ENCODE measurements around the gene IMPG2. TPM values are rescaled to one million over a fixed set of nuclear protein-coding genes. Genes with fewer than 3 reads are reported as not detected.
A peak's percentile ranks its signal among the peaks of the same experiment; 100 is the strongest.

The IMPG2 gene
- total RNA-seq, 2 experiments from 2014 or later, result 0.05 to 0.07 TPM

GRCh38 chr3:101219842-101220560, 100.4 kb downstream of the IMPG2 start:
- peak; percentile 8 for DNase-seq

DNA sequence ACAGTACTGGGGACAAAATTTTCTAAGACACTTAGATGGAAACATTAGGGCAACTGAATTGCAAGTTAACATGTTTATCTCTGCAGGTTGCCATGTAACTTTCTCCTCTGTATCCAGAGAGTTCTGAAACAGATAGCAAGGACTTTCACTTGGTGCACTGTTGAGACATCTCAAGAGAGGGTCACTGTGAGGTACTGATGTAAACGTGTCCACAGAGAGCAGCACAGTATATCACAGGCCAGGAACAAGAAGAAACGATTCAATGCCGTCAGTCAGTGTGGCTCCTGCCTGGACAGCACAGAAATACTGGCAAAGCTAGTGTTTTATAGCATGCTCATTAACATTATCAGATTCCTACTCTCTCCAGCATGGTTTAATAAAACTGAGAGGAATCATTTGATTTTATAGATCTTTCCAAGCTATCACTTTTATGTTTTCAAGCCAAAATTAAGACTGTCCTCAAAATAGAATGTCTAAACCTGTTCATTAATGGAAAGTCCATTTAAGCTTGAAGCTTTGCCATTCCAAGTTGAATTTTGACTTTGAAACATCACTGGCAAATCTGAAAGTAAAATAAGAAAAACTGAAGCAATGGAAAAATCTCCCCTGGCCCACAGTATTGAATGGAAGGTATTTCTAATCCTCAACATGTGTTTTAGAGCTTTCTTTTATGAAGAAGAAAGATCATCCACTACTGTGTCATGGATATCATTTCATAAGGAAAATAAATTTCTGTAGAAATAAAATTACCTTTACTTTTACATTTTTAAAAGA, 102.7 kb downstream of the IMPG2 start:
- Mint-ChIP-seq H3K27ac (no peak overlapping the region), H3K4me1 (ENCODE audit: low read depth) (peaks cover 16% of the 10 kb centered on the region), H3K36me3 (ENCODE audit: low read depth) (peaks cover 3% of the 10 kb centered on the region), H3K4me3 (no peak overlapping the region), H3K27me3 (ENCODE audit: low read depth) (no peaks in the 10 kb centered on the region), H3K9me3 (peaks cover 6% of the 10 kb centered on the region)
- CTCF ChIA-PET, result interaction anchor here (0.5 kb wide), 1 partner anchor 9 kb away, joined by 3 read pairs; no protein-coding TSS in a partner anchor
- no peak for DNase-seq
- intact Hi-C loops (cut with micrococcal nuclease), result no loop called here

More at GRCh38 chr3:101219842-101220560, 100.4 kb downstream of the IMPG2 start:
- peaks cover 5% of the 10 kb centered on the region for H3K9me3 Mint-ChIP-seq
- no peak overlapping the region for H3K4me3 Mint-ChIP-seq
- H3K4me1 Mint-ChIP-seq (ENCODE audit: low read depth), result peaks cover 16% of the 10 kb centered on the region
- peaks cover 3% of the 10 kb centered on the region for H3K36me3 Mint-ChIP-seq (ENCODE audit: low read depth)
- no peaks in the 10 kb centered on the region for H3K27me3 Mint-ChIP-seq (ENCODE audit: low read depth)
- CTCF ChIA-PET, result interaction anchor here (1.3 kb wide), 1 partner anchor 162 kb away, joined by 4 read pairs; no protein-coding TSS in a partner anchor
- intact Hi-C loops (cut with micrococcal nuclease), result loop anchor here (1.0 to 2.0 kb wide), 6 partner anchors 160 to 819 kb away; partner anchors contain the start of genes LNP1, PCNP and TOMM70
- peak overlapping the region; percentile 61 for H3K27ac Mint-ChIP-seq

GRCh38 chr3:101216710-101217465, 103.5 kb downstream of the IMPG2 start:
- Mint-ChIP-seq H3K36me3 (ENCODE audit: low read depth) (peaks cover 3% of the 10 kb centered on the region), H3K4me1 (ENCODE audit: low read depth) (peaks cover 16% of the 10 kb centered on the region), H3K27me3 (ENCODE audit: low read depth) (no peaks in the 10 kb centered on the region), H3K27ac (no peak overlapping the region), H3K9me3 (peaks cover 6% of the 10 kb centered on the region), H3K4me3 (no peak overlapping the region)
- intact Hi-C loops (cut with micrococcal nuclease), result no loop called here
- CTCF ChIA-PET, result no interaction called here
- no peak for DNase-seq

GRCh38 chr3:101212730-101213129, 107.6 kb downstream of the IMPG2 start:
- H3K27ac Mint-ChIP-seq, result no peak overlapping the region
- peaks cover 2% of the 10 kb centered on the region for H3K9me3 Mint-ChIP-seq
- peaks cover 7% of the 10 kb centered on the region for H3K27me3 Mint-ChIP-seq (ENCODE audit: low read depth)
- H3K4me1 Mint-ChIP-seq (ENCODE audit: low read depth), result no peaks in the 10 kb centered on the region
- no peaks in the 10 kb centered on the region for H3K36me3 Mint-ChIP-seq (ENCODE audit: low read depth)
- intact Hi-C loops (cut with micrococcal nuclease), result no loop called here
- CTCF ChIA-PET, result no interaction called here
- DNase-seq, result no peak
- no peak overlapping the region for H3K4me3 Mint-ChIP-seq

DNA sequence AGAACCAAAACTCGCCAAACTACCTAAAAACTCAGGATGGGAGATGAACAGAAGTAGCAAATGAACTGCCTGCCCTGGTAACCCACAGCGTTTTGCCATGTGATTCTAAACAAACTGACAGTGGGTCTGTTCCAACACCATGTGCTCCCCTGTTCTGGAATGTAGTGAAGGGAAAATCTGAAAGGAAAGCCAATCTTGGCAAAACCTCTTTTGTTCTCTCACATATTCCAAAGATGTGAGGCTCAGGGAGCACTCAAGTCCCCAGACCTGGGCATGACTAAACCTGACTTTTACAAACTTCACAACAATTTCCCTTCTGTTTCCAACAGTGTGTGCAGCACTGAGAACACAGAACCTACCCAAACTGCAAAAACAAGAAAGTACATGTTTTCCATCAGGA, 116.1 kb downstream of the IMPG2 start:
- no peaks in the 10 kb centered on the region for H3K4me1 Mint-ChIP-seq (ENCODE audit: low read depth)
- no peak for DNase-seq
- intact Hi-C loops (cut with micrococcal nuclease), result no loop called here
- no peaks in the 10 kb centered on the region for H3K36me3 Mint-ChIP-seq (ENCODE audit: low read depth)
- peaks cover 29% of the 10 kb centered on the region for H3K27me3 Mint-ChIP-seq (ENCODE audit: low read depth)
- H3K27ac Mint-ChIP-seq, result no peak overlapping the region
- no peak overlapping the region for H3K4me3 Mint-ChIP-seq
- CTCF ChIA-PET, result no interaction called here
- H3K9me3 Mint-ChIP-seq, result no peaks in the 10 kb centered on the region

- no peaks in the 10 kb centered on the region for H3K9me3 Mint-ChIP-seq
- no peaks in the 10 kb centered on the region for H3K4me1 Mint-ChIP-seq (ENCODE audit: low read depth)
- H3K27me3 Mint-ChIP-seq (ENCODE audit: low read depth), result peaks cover 25% of the 10 kb centered on the region
- intact Hi-C loops (cut with micrococcal nuclease), result no loop called here
- no peaks in the 10 kb centered on the region for H3K36me3 Mint-ChIP-seq (ENCODE audit: low read depth)
- no peak overlapping the region for H3K4me3 Mint-ChIP-seq
- CTCF ChIA-PET, result no interaction called here
- DNase-seq, result no peak
- no peak overlapping the region for H3K27ac Mint-ChIP-seq
Observed at GRCh38 chr3:101203411-101203810, 117.0 kb downstream of the IMPG2 start.

- CTCF ChIA-PET, result no interaction called here
- peaks cover 23% of the 10 kb centered on the region for H3K27me3 Mint-ChIP-seq (ENCODE audit: low read depth)
- no peaks in the 10 kb centered on the region for H3K4me1 Mint-ChIP-seq (ENCODE audit: low read depth)
- no peak overlapping the region for H3K27ac Mint-ChIP-seq
- intact Hi-C loops (cut with micrococcal nuclease), result no loop called here
- no peaks in the 10 kb centered on the region for H3K9me3 Mint-ChIP-seq
- DNase-seq, result no peak
- H3K4me3 Mint-ChIP-seq, result no peak overlapping the region
- no peaks in the 10 kb centered on the region for H3K36me3 Mint-ChIP-seq (ENCODE audit: low read depth)
Observed at GRCh38 chr3:101202640-101203039, 117.7 kb downstream of the IMPG2 start.

GRCh38 chr3:101200461-101200860, 119.9 kb downstream of the IMPG2 start:
- CTCF ChIA-PET, result interaction anchor here (0.6 kb wide), 1 partner anchor 327 kb away, joined by 7 read pairs; no protein-coding TSS in a partner anchor
- H3K27ac Mint-ChIP-seq, result no peak overlapping the region
- H3K4me1 Mint-ChIP-seq (ENCODE audit: low read depth), result no peaks in the 10 kb centered on the region
- intact Hi-C loops (cut with micrococcal nuclease), result no loop called here
- H3K27me3 Mint-ChIP-seq (ENCODE audit: low read depth), result peaks cover 25% of the 10 kb centered on the region
- H3K36me3 Mint-ChIP-seq (ENCODE audit: low read depth), result no peaks in the 10 kb centered on the region
- no peak overlapping the region for H3K4me3 Mint-ChIP-seq
- H3K9me3 Mint-ChIP-seq, result no peaks in the 10 kb centered on the region
- DNase-seq, result no peak

- Mint-ChIP-seq H3K4me1 (ENCODE audit: low read depth) (no peaks in the 10 kb centered on the region), H3K9me3 (no peaks in the 10 kb centered on the region), H3K27ac (no peak overlapping the region), H3K36me3 (ENCODE audit: low read depth) (no peaks in the 10 kb centered on the region), H3K4me3 (no peak overlapping the region), H3K27me3 (ENCODE audit: low read depth) (peaks cover 9% of the 10 kb centered on the region)
- no peak for DNase-seq
- CTCF ChIA-PET, result interaction anchor here (0.7 to 2.3 kb wide), 4 partner anchors 15 to 126 kb away, joined by 3 to 19 read pairs (median 6); no protein-coding TSS in a partner anchor
- intact Hi-C loops (cut with micrococcal nuclease), result loop anchor here (1.0 to 10.0 kb wide), 3 partner anchors 126 to 731 kb away; no protein-coding TSS in a partner anchor
Observed at GRCh38 chr3:101195951-101196713, 124.2 kb downstream of the IMPG2 start.

- Mint-ChIP-seq H3K4me1 (ENCODE audit: low read depth) (no peaks in the 10 kb centered on the region), H3K36me3 (ENCODE audit: low read depth) (no peaks in the 10 kb centered on the region), H3K27ac (no peak overlapping the region), H3K4me3 (no peak overlapping the region), H3K27me3 (ENCODE audit: low read depth) (peaks cover 4% of the 10 kb centered on the region), H3K9me3 (no peaks in the 10 kb centered on the region)
- intact Hi-C loops (cut with micrococcal nuclease), result loop anchor here (10.0 kb wide), 2 partner anchors 300 to 730 kb away; no protein-coding TSS in a partner anchor
- DNase-seq, result no peak
- CTCF ChIA-PET, result no interaction called here
Observed at GRCh38 chr3:101194392-101194791, 126.0 kb downstream of the IMPG2 start.

DNA sequence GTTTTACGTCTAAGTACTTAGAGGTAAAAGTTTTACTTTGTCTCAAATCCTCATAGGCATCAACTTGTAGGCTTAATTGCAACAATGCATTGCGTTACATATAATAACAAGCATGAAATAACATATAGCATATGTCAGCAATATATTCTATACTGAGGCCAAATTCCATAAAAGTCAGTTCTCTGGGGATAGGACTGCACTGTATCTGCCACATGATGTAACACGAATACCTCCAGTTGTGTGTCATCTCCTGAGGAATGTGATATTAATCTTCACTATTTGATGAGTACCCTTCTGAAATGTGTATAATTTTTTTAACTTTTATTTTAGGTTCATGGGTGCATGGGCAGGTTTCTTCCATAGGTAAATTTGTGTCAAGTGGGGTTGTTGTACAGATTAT, 126.4 kb downstream of the IMPG2 start:
- no peak overlapping the region for H3K4me3 Mint-ChIP-seq
- H3K36me3 Mint-ChIP-seq (ENCODE audit: low read depth), result no peaks in the 10 kb centered on the region
- no peaks in the 10 kb centered on the region for H3K9me3 Mint-ChIP-seq
- CTCF ChIA-PET, result interaction anchor here (0.7 kb wide), 1 partner anchor 158 kb away, joined by 5 read pairs; no protein-coding TSS in a partner anchor
- H3K4me1 Mint-ChIP-seq (ENCODE audit: low read depth), result no peaks in the 10 kb centered on the region
- H3K27me3 Mint-ChIP-seq (ENCODE audit: low read depth), result peaks cover 5% of the 10 kb centered on the region
- H3K27ac Mint-ChIP-seq, result no peak overlapping the region
- intact Hi-C loops (cut with micrococcal nuclease), result loop anchor here (10.0 kb wide), 2 partner anchors 299 to 729 kb away; no protein-coding TSS in a partner anchor
- no peak for DNase-seq

Measured in activated naive CD4-positive, alpha-beta T cell treated with anti-CD3 and anti-CD28 coated beads for 36 hours (primary cell).